DOHH2 (cell line): Measurements from ENCODE around the gene CABP4.

Experiments
- EZH2phosphoT487 ChIP-seq: fragments of 200-600 bp; sonication (generic); IDR thresholded peaks from 2 replicates; pipeline ENCODE4 v1.6.1; 2017; ENCODE audit warnings: borderline replicate concordance, mild to moderate bottlenecking, antibody characterized with exemption, low read length, moderate library complexity, mixed read lengths
- TF ChIP-seq, protein P1 (sequence below): fragments of 200-600 bp; sonication (generic); IDR thresholded peaks from one replicate; pipeline ENCODE4 v1.5.1; 2014; ENCODE audit warnings: antibody characterized with exemption, mild to moderate bottlenecking, low read depth, low read length; ENCODE audit not compliant: poor library complexity, severe bottlenecking

DNA sequence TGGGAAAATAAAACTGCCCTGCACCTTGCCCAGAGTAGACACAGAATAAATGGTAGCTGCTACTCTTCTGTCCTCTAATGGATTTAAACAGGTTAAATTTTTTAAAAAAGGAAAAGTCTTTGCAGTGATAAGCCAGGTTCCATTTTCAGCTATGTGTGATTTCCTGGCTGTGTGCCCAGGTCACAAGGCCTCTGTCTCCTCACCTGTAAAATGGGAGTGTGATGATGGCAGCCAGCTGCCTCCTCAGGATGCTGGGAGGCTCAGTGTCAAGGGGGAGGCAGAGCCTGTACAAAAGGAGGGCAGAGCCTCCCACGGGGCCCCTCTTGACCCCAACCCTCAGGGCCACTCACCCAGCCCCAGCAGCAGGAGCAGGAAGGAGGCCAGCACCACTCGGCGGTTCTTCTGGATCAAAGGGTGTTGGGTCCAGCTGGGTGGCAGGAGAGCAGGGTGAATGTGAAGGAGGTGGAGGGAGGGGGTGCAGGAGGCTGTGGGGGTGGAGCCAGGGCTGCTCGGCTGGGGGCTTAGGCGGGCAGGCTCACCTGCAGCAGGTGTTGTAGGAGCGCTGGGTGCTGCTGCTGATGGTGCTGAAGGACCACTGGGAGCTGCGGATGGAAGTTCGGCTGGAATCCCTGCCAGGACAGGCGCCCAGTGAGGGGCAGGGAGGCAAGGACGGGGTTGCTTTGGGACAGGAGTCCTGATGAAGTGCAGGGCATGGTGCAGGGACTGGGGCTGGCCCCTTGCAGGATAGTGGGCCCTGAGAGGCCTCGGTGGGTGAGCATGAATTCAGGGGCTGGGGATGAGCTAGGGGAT is 12.0 kb downstream of the CABP4 start:
- TF ChIP-seq, protein P1, sequence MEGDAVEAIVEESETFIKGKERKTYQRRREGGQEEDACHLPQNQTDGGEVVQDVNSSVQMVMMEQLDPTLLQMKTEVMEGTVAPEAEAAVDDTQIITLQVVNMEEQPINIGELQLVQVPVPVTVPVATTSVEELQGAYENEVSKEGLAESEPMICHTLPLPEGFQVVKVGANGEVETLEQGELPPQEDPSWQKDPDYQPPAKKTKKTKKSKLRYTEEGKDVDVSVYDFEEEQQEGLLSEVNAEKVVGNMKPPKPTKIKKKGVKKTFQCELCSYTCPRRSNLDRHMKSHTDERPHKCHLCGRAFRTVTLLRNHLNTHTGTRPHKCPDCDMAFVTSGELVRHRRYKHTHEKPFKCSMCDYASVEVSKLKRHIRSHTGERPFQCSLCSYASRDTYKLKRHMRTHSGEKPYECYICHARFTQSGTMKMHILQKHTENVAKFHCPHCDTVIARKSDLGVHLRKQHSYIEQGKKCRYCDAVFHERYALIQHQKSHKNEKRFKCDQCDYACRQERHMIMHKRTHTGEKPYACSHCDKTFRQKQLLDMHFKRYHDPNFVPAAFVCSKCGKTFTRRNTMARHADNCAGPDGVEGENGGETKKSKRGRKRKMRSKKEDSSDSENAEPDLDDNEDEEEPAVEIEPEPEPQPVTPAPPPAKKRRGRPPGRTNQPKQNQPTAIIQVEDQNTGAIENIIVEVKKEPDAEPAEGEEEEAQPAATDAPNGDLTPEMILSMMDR, result no peak
- TF ChIP-seq EZH2phosphoT487, result no peak
